Measurements from ENCODE around the gene SORCS2. TPM values are rescaled to one million over a fixed set of nuclear protein-coding genes. Genes with fewer than 3 reads are reported as not detected.

SORCS2 gene
- total RNA-seq, 2 donors from 2014 or later, result 1.5 to 1.7 TPM

GRCh38 chr4:7777871-7778509 lies 585.7 kb downstream of the SORCS2 start:
- no peak overlapping the region for H3K4me3 ChIP-seq
- no peak for DNase-seq (ENCODE audit: low spot score)
- H3K36me3 ChIP-seq, result peaks cover 25% of the 10 kb centered on the region
- TF ChIP-seq, protein P1, sequence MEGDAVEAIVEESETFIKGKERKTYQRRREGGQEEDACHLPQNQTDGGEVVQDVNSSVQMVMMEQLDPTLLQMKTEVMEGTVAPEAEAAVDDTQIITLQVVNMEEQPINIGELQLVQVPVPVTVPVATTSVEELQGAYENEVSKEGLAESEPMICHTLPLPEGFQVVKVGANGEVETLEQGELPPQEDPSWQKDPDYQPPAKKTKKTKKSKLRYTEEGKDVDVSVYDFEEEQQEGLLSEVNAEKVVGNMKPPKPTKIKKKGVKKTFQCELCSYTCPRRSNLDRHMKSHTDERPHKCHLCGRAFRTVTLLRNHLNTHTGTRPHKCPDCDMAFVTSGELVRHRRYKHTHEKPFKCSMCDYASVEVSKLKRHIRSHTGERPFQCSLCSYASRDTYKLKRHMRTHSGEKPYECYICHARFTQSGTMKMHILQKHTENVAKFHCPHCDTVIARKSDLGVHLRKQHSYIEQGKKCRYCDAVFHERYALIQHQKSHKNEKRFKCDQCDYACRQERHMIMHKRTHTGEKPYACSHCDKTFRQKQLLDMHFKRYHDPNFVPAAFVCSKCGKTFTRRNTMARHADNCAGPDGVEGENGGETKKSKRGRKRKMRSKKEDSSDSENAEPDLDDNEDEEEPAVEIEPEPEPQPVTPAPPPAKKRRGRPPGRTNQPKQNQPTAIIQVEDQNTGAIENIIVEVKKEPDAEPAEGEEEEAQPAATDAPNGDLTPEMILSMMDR (IDR thresholded peaks at IDR 0.05), result no peak
- peak overlapping the region; percentile 59 to 71 for H3K27ac ChIP-seq
- H3K4me1 ChIP-seq, result peaks cover 0 to 47% of the 10 kb centered on the region in 2 donors
- H3K9me3 ChIP-seq, result no peaks in the 10 kb centered on the region
- H3K27me3 ChIP-seq, result no peaks in the 10 kb centered on the region

DNA sequence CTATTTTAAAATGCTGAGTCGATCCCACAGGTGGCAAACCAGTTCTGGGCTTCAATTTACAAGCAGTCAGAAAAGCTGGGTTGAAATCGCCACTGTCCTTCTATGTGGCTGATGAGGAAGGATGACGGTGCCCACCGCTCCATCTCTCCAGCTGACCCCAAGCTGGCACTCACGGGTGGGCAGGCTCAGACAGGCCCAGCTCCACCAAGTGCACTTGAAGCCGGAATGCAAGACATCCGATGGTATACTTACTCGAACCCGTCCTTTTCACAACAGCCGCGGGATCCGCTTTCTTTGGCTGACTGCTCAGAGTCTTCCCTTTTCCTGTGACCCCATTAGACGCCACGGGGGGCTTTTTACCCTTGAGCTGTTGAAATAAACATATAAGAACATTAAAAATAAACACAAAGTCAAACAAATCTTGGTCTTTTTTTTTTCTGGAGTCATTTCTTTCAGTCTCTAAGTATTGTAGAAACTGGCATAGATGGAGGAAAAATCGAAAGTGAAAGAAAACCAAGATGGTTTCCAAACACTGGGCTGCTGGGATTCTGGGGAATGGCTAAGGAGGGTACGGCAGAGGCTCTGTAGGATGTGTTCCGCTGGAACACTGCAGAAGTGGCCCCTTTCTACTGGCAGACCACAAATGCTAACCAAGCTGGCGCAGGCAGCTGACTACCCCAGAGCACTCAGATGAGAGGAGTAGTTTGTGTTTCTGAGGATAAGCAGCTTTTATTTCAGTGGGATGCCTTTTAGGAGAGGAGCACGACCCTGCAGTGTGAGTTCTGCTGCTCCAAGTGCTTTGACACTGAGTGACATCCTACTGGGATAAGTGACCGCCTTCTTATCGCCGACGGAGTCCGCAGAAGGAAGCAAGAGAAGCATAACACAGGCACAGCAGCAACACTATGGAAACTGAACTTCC lies 586.4 kb downstream of the SORCS2 start:
- H3K4me1 ChIP-seq, result peaks cover 0 to 51% of the 10 kb centered on the region in 2 donors
- peaks cover 19% of the 10 kb centered on the region for H3K36me3 ChIP-seq
- peak overlapping the region; percentile 3 to 28 for H3K4me3 ChIP-seq
- no peaks in the 10 kb centered on the region for H3K9me3 ChIP-seq
- TF ChIP-seq, protein P1 (IDR thresholded peaks at IDR 0.05), result no peak
- peak overlapping the region; percentile 59 to 71 for H3K27ac ChIP-seq
- DNase-seq (ENCODE audit: low spot score), result no peak
- no peaks in the 10 kb centered on the region for H3K27me3 ChIP-seq

DNA sequence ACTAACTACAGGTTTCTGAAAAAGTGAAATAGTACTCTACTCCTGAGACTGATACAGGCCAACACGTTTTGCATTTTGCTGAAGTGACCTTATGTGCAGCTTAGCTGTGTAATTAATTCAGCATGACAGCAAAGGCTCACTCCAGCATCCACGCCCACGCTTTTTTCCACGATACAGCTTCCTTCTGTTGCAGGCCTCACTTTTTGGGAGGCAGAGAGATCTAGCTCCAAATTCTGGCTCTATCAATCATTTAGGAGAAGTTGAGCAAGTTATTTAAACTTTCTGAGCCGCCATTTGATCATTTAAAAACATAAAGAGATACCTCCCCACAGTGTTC lies 587.1 kb downstream of the SORCS2 start:
- Histone ChIP-seq H3K4me1 (peaks cover 0 to 51% of the 10 kb centered on the region in 2 donors), H3K36me3 (peaks cover 12% of the 10 kb centered on the region), H3K27me3 (no peaks in the 10 kb centered on the region), H3K9me3 (no peaks in the 10 kb centered on the region), H3K4me3 (peak overlapping the region; percentile 3 to 28), H3K27ac (peak overlapping the region; percentile 59 to 71)
- DNase-seq (ENCODE audit: low spot score), result no peak
- TF ChIP-seq, protein P1 (IDR thresholded peaks at IDR 0.05), result no peak

GRCh38 chr4:7780751-7781348 lies 588.5 kb downstream of the SORCS2 start:
- Histone ChIP-seq H3K36me3 (peaks cover 14% of the 10 kb centered on the region), H3K9me3 (no peaks in the 10 kb centered on the region), H3K27ac (peak overlapping the region; percentile 57 to 80), H3K27me3 (no peaks in the 10 kb centered on the region), H3K4me1 (peaks cover 0 to 51% of the 10 kb centered on the region in 2 donors), H3K4me3 (no peak overlapping the region)
- no peak for DNase-seq (ENCODE audit: low spot score)
- TF ChIP-seq, protein P1 (IDR thresholded peaks at IDR 0.05), result no peak

- TF ChIP-seq, protein P1 (IDR thresholded peaks at IDR 0.05), result no peak
- H3K9me3 ChIP-seq, result no peaks in the 10 kb centered on the region
- peak overlapping the region; percentile 57 to 80 for H3K27ac ChIP-seq
- H3K36me3 ChIP-seq, result peaks cover 14% of the 10 kb centered on the region
- H3K4me1 ChIP-seq, result peaks cover 0 to 51% of the 10 kb centered on the region in 2 donors
- DNase-seq (ENCODE audit: low spot score), result no peak
- H3K27me3 ChIP-seq, result no peaks in the 10 kb centered on the region
- H3K4me3 ChIP-seq, result no peak overlapping the region
Measured at GRCh38 chr4:7781366-7781765, 589.0 kb downstream of the SORCS2 start.
